ENCODE results near the gene SUSD1.

SUSD1 gene

DNA sequence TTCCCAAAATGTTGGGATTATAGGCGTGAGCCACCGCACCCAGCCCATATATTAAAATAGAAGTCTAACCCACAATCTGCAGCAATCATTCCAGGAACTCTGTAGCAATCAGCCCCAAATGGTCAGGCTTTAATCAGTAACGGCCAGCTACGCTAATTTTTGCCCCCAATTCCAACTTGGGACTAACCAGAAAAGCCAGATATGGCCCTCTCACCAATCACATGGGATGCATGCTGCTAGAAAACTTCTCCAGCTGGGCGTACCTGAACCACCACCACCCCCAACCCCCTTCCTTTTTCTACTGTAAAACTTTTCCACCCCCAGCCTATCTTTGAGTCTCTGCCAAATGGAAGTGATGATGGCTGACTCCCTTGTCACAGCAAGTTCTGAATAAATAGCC, 4.1 kb downstream of the SUSD1 start:
- DNase-seq = no peak
- H3K27me3 ChIP-seq (ENCODE audit: insufficient read depth, low read length, poor library complexity) = no peaks in the 10 kb centered on the region
- H3K56ac ChIP-seq (ENCODE audit: low read length) = no peak overlapping the region
- H2BK5ac ChIP-seq (ENCODE audit: low read length) = no peak overlapping the region
- no peaks in the 10 kb centered on the region for H3K79me2 ChIP-seq (ENCODE audit: control insufficient read depth, insufficient read depth, low read length)
- H3K23ac ChIP-seq (ENCODE audit: low read length) = no peak overlapping the region
- H2BK120ac ChIP-seq (ENCODE audit: low read depth, low read length) = no peak overlapping the region
- H2BK15ac ChIP-seq (replicated peaks; ENCODE audit: low read depth) = no peak overlapping the region
- H3K9ac ChIP-seq (ENCODE audit: low read length) = no peak overlapping the region
- H4K8ac ChIP-seq (ENCODE audit: low read depth, low read length) = no peak overlapping the region
- H3K79me1 ChIP-seq (ENCODE audit: low read length) = no peaks in the 10 kb centered on the region
- WGBS (ENCODE audit: extremely low coverage, insufficient coverage, low lambda C conversion rate) = no CpG with 5 or more reads among the region's 5 CpGs
- H4K5ac ChIP-seq (ENCODE audit: low read length) = no peak overlapping the region
- no peaks in the 10 kb centered on the region for H3K36me3 ChIP-seq (ENCODE audit: control insufficient read depth, insufficient read depth, low read length)
- H3K4me2 ChIP-seq (ENCODE audit: low read length) = no peak overlapping the region
- no peak overlapping the region for H3K4ac ChIP-seq (ENCODE audit: low read depth, low read length)
- no peak overlapping the region for H2AK5ac ChIP-seq (ENCODE audit: low read length)
- no peak overlapping the region for H3K4me3 ChIP-seq (ENCODE audit: low read length)
- no peak overlapping the region for H3K27ac ChIP-seq (ENCODE audit: low read depth, low read length)
- no peak overlapping the region for H3K18ac ChIP-seq (ENCODE audit: low read length)
- H3K4me1 ChIP-seq (ENCODE audit: control insufficient read depth, low read depth, low read length) = peaks cover 2% of the 10 kb centered on the region

DNA sequence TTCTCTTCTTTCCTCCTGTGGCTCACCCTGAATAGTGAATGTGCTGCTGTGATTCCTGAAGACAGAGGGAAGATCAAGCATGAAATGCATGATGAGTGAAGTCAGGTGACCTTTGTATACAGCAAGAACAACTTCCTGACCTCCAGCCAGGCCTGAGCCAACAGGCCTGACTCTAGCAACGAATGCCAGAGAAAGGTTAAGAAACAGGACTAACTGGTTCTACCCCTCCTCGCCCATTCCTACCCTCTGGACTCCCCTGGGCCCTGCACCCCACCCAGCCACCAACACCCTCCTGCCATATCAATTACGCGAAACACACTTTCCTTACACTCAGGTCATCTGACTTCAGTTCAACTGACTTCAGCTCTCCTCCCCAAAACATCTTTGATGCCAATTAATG, 4.9 kb downstream of the SUSD1 start:
- H3K27me3 ChIP-seq (ENCODE audit: insufficient read depth, low read length, poor library complexity) = no peaks in the 10 kb centered on the region
- H3K36me3 ChIP-seq (ENCODE audit: control insufficient read depth, insufficient read depth, low read length) = no peaks in the 10 kb centered on the region
- no peak overlapping the region for H2BK5ac ChIP-seq (ENCODE audit: low read length)
- H2BK120ac ChIP-seq (ENCODE audit: low read depth, low read length) = no peak overlapping the region
- no peak overlapping the region for H4K5ac ChIP-seq (ENCODE audit: low read length)
- no peaks in the 10 kb centered on the region for H3K79me1 ChIP-seq (ENCODE audit: low read length)
- WGBS (ENCODE audit: extremely low coverage, insufficient coverage, low lambda C conversion rate) = no CpG with 5 or more reads among the region's 4 CpGs
- no peak overlapping the region for H2AK5ac ChIP-seq (ENCODE audit: low read length)
- no peak overlapping the region for H3K27ac ChIP-seq (ENCODE audit: low read depth, low read length)
- DNase-seq = peak; percentile 62
- H3K4me1 ChIP-seq (ENCODE audit: control insufficient read depth, low read depth, low read length) = peaks cover 2% of the 10 kb centered on the region
- H3K18ac ChIP-seq (ENCODE audit: low read length) = no peak overlapping the region
- H3K4ac ChIP-seq (ENCODE audit: low read depth, low read length) = no peak overlapping the region
- no peak overlapping the region for H2BK15ac ChIP-seq (replicated peaks; ENCODE audit: low read depth)
- no peak overlapping the region for H3K9ac ChIP-seq (ENCODE audit: low read length)
- H4K8ac ChIP-seq (ENCODE audit: low read depth, low read length) = no peak overlapping the region
- no peak overlapping the region for H3K56ac ChIP-seq (ENCODE audit: low read length)
- no peak overlapping the region for H3K4me3 ChIP-seq (ENCODE audit: low read length)
- H3K79me2 ChIP-seq (ENCODE audit: control insufficient read depth, insufficient read depth, low read length) = no peaks in the 10 kb centered on the region
- no peak overlapping the region for H3K4me2 ChIP-seq (ENCODE audit: low read length)
- no peak overlapping the region for H3K23ac ChIP-seq (ENCODE audit: low read length)

- no peak overlapping the region for H4K5ac ChIP-seq (ENCODE audit: low read length)
- no peak overlapping the region for H3K27ac ChIP-seq (ENCODE audit: low read depth, low read length)
- H3K18ac ChIP-seq (ENCODE audit: low read length) = no peak overlapping the region
- H2AK5ac ChIP-seq (ENCODE audit: low read length) = no peak overlapping the region
- no peak overlapping the region for H2BK5ac ChIP-seq (ENCODE audit: low read length)
- no CpG with 5 or more reads among the region's 6 CpGs for WGBS (ENCODE audit: extremely low coverage, insufficient coverage, low lambda C conversion rate)
- H3K4ac ChIP-seq (ENCODE audit: low read depth, low read length) = no peak overlapping the region
- peaks cover 2% of the 10 kb centered on the region for H3K4me1 ChIP-seq (ENCODE audit: control insufficient read depth, low read depth, low read length)
- no peak overlapping the region for H4K8ac ChIP-seq (ENCODE audit: low read depth, low read length)
- no peak overlapping the region for H3K56ac ChIP-seq (ENCODE audit: low read length)
- no peaks in the 10 kb centered on the region for H3K79me2 ChIP-seq (ENCODE audit: control insufficient read depth, insufficient read depth, low read length)
- H3K4me2 ChIP-seq (ENCODE audit: low read length) = no peak overlapping the region
- H3K23ac ChIP-seq (ENCODE audit: low read length) = no peak overlapping the region
- no peak overlapping the region for H2BK120ac ChIP-seq (ENCODE audit: low read depth, low read length)
- H3K36me3 ChIP-seq (ENCODE audit: control insufficient read depth, insufficient read depth, low read length) = no peaks in the 10 kb centered on the region
- no peak overlapping the region for H3K9ac ChIP-seq (ENCODE audit: low read length)
- no peaks in the 10 kb centered on the region for H3K27me3 ChIP-seq (ENCODE audit: insufficient read depth, low read length, poor library complexity)
- H3K79me1 ChIP-seq (ENCODE audit: low read length) = no peaks in the 10 kb centered on the region
- H2BK15ac ChIP-seq (replicated peaks; ENCODE audit: low read depth) = no peak overlapping the region
- no peak for DNase-seq
- H3K4me3 ChIP-seq (ENCODE audit: low read length) = no peak overlapping the region
These were observed 5.7 kb downstream of the SUSD1 start for GRCh38 chr9:112169368-112169767.

GRCh38 chr9:112168197-112168596, 6.9 kb downstream of the SUSD1 start:
- no peaks in the 10 kb centered on the region for H3K27me3 ChIP-seq (ENCODE audit: insufficient read depth, low read length, poor library complexity)
- H4K5ac ChIP-seq (ENCODE audit: low read length) = no peak overlapping the region
- no peaks in the 10 kb centered on the region for H3K4me1 ChIP-seq (ENCODE audit: control insufficient read depth, low read depth, low read length)
- H3K4ac ChIP-seq (ENCODE audit: low read depth, low read length) = no peak overlapping the region
- H3K23ac ChIP-seq (ENCODE audit: low read length) = no peak overlapping the region
- H2AK5ac ChIP-seq (ENCODE audit: low read length) = no peak overlapping the region
- H3K4me2 ChIP-seq (ENCODE audit: low read length) = no peak overlapping the region
- H3K18ac ChIP-seq (ENCODE audit: low read length) = no peak overlapping the region
- no peak overlapping the region for H2BK5ac ChIP-seq (ENCODE audit: low read length)
- no peak overlapping the region for H2BK15ac ChIP-seq (replicated peaks; ENCODE audit: low read depth)
- H3K9ac ChIP-seq (ENCODE audit: low read length) = no peak overlapping the region
- no peaks in the 10 kb centered on the region for H3K36me3 ChIP-seq (ENCODE audit: control insufficient read depth, insufficient read depth, low read length)
- no peak for DNase-seq
- no CpG with 5 or more reads among the region's 3 CpGs for WGBS (ENCODE audit: extremely low coverage, insufficient coverage, low lambda C conversion rate)
- H4K8ac ChIP-seq (ENCODE audit: low read depth, low read length) = no peak overlapping the region
- H3K56ac ChIP-seq (ENCODE audit: low read length) = no peak overlapping the region
- no peak overlapping the region for H2BK120ac ChIP-seq (ENCODE audit: low read depth, low read length)
- no peaks in the 10 kb centered on the region for H3K79me1 ChIP-seq (ENCODE audit: low read length)
- H3K27ac ChIP-seq (ENCODE audit: low read depth, low read length) = no peak overlapping the region
- H3K79me2 ChIP-seq (ENCODE audit: control insufficient read depth, insufficient read depth, low read length) = no peaks in the 10 kb centered on the region
- no peak overlapping the region for H3K4me3 ChIP-seq (ENCODE audit: low read length)

GRCh38 chr9:112166176-112167140, 8.6 kb downstream of the SUSD1 start:
- Histone ChIP-seq H3K18ac (ENCODE audit: low read length) (no peak overlapping the region), H3K27me3 (ENCODE audit: insufficient read depth, low read length, poor library complexity) (no peaks in the 10 kb centered on the region), H3K27ac (ENCODE audit: low read depth, low read length) (no peak overlapping the region), H3K79me2 (ENCODE audit: control insufficient read depth, insufficient read depth, low read length) (no peaks in the 10 kb centered on the region), H3K4ac (ENCODE audit: low read depth, low read length) (no peak overlapping the region), H3K36me3 (ENCODE audit: control insufficient read depth, insufficient read depth, low read length) (no peaks in the 10 kb centered on the region), H2BK5ac (ENCODE audit: low read length) (no peak overlapping the region), H3K4me1 (ENCODE audit: control insufficient read depth, low read depth, low read length) (no peaks in the 10 kb centered on the region), H4K8ac (ENCODE audit: low read depth, low read length) (no peak overlapping the region), H4K5ac (ENCODE audit: low read length) (no peak overlapping the region), H2BK120ac (ENCODE audit: low read depth, low read length) (no peak overlapping the region), H2AK5ac (ENCODE audit: low read length) (no peak overlapping the region), H3K4me3 (ENCODE audit: low read length) (no peak overlapping the region), H2BK15ac (replicated peaks; ENCODE audit: low read depth) (no peak overlapping the region), H3K4me2 (ENCODE audit: low read length) (no peak overlapping the region), H3K9ac (ENCODE audit: low read length) (no peak overlapping the region), H3K56ac (ENCODE audit: low read length) (no peak overlapping the region), H3K79me1 (ENCODE audit: low read length) (no peaks in the 10 kb centered on the region), H3K23ac (ENCODE audit: low read length) (no peak overlapping the region)
- WGBS (ENCODE audit: extremely low coverage, insufficient coverage, low lambda C conversion rate) = no CpG with 5 or more reads among the region's 12 CpGs
- DNase-seq = peak; percentile 31

Data from mesendoderm (in vitro differentiated cells).